ENCODE measurements around the gene RNASE8.

RNASE8 gene

DNA sequence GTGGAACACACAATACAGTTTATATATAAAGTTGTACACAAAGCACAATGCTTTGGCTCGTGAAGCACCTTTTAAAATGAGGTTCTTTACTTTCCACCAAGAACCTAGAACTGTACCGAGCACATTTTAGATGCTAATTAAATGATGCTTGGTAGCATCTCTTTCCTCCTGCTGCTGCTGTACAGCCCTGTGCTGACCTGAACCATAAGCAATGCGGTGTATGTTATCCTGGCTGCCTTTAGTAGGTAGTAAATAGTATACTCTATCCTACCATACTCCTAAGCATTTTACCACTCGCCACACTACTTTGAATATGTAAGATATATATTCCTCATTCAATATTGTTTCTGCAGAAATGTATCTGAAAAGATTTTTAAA is 2.9 kb upstream of the RNASE8 start:
- ChIA-PET POLR2A (no interaction called here), CTCF (interaction anchor here (0.6 kb wide), 1 partner anchor 792 kb away, joined by 3 read pairs; no protein-coding TSS in a partner anchor)
- TF ChIP-seq ELF4 (IDR thresholded peaks at IDR 0.05): no peak
- TF ChIP-seq TARDBP (IDR thresholded peaks at IDR 0.05): no peak
- TF ChIP-seq FOXA1 (IDR thresholded peaks at IDR 0.05): no peak
- TF ChIP-seq CTBP1 (IDR thresholded peaks at IDR 0.05; ENCODE audit: borderline replicate concordance): no peak
- no peak for TF ChIP-seq ZNF384 (IDR thresholded peaks at IDR 0.05)
- no peak for TF ChIP-seq SP1 (IDR thresholded peaks at IDR 0.05)
- TF ChIP-seq, protein P1, sequence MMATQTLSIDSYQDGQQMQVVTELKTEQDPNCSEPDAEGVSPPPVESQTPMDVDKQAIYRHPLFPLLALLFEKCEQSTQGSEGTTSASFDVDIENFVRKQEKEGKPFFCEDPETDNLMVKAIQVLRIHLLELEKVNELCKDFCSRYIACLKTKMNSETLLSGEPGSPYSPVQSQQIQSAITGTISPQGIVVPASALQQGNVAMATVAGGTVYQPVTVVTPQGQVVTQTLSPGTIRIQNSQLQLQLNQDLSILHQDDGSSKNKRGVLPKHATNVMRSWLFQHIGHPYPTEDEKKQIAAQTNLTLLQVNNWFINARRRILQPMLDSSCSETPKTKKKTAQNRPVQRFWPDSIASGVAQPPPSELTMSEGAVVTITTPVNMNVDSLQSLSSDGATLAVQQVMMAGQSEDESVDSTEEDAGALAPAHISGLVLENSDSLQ (IDR thresholded peaks at IDR 0.05): no peak
- TF ChIP-seq FOXK2 (IDR thresholded peaks at IDR 0.05): no peak
- no peak for TF ChIP-seq SUZ12 (IDR thresholded peaks at IDR 0.05)
- DNase-seq (ENCODE audit: extremely low spot score): no peak

DNA sequence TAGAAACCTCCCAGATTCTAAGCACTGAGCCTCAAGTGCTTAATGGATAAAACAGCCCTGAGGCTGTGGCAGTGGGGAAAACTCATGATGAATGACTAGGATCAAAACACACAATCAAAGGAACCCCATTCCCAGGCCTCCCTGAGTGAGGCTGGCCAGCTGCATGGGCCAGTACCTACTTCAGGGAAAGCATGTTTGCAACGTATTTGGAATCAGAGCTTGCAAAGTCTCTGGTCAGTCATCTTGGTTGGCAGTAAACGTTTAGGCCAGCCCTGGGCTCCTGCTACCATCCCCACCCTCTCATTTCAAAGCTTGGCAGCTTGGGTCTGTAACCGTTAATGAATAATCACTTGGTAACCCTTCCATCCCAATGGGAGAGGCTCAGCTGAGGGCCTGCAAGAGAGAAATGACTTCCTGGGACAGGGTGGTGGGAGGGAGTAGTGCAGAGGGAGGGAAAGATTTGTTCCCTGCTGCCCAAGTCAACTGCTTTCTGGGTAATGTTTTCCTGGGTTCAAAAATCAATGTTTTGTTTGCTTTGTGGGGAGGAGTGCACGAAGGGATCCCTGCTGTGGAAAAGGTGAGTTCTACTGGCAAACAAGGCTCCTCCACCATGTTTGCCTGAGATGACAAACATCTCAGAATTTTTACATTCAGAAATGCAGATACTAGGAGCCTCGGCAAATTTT is 2.0 kb upstream of the RNASE8 start:
- CTCF ChIA-PET: interaction anchor here (1.5 kb wide), 1 partner anchor 41 kb away, joined by 5 read pairs; no protein-coding TSS in a partner anchor
- POLR2A ChIA-PET: no interaction called here
- DNase-seq (ENCODE audit: extremely low spot score): no peak
- TF ChIP-seq BHLHE40 (IDR thresholded peaks at IDR 0.05; ENCODE audit: borderline replicate concordance): no peak
- no peak for TF ChIP-seq FOXM1 (IDR thresholded peaks at IDR 0.05; ENCODE audit: borderline replicate concordance)
- TF ChIP-seq L3MBTL2 (conservative IDR thresholded peaks at IDR 0.05): no peak
- TF ChIP-seq HDGF (IDR thresholded peaks at IDR 0.05; ENCODE audit: borderline replicate concordance): no peak
- no peak for TF ChIP-seq SUZ12 (IDR thresholded peaks at IDR 0.05)
- TF ChIP-seq CTBP1 (IDR thresholded peaks at IDR 0.05; ENCODE audit: borderline replicate concordance): no peak
- no peak for TF ChIP-seq FOXA1 (IDR thresholded peaks at IDR 0.05)
- TF ChIP-seq ELF4 (IDR thresholded peaks at IDR 0.05): no peak
- no peak for TF ChIP-seq SP1 (IDR thresholded peaks at IDR 0.05)
- TF ChIP-seq NFRKB (IDR thresholded peaks at IDR 0.05): no peak

DNA sequence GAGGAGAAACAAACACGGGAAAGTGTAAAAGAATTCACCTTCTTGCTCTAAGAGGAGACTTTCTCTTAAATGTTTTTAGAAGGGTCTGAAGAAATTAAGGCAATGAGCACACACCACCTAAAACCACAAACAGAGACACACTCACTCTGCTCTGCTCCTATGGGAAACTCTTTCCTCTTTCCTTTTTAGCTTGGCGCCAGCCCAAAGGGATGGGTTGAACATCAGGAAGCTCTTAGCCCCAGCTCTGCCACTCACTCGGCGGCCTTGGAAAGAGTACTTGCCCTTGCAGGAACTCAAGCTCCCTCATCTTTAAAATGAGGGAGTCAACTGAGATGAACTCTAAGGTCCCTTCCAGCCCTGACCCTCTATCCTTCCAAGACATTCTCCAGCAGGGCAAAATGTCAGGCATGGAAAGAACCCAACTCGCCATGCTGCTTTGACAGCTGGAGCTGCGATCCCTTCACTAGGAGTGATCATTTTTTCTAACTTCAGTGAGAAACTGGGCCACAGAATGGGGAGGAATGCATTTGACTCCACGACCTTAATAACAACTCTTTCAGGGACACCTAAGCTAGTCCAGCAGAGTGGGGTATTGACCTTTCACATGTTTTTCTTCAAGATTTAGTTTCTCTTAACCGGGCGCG is 980 bp upstream of the RNASE8 start:
- CTCF ChIA-PET: interaction anchor here (1.5 to 1.9 kb wide), 2 partner anchors 35 to 42 kb away, joined by 5 read pairs; no protein-coding TSS in a partner anchor
- POLR2A ChIA-PET: no interaction called here
- no peak for TF ChIP-seq FOXK2 (IDR thresholded peaks at IDR 0.05)
- no peak for TF ChIP-seq BHLHE40 (IDR thresholded peaks at IDR 0.05; ENCODE audit: borderline replicate concordance)
- no peak for TF ChIP-seq L3MBTL2 (conservative IDR thresholded peaks at IDR 0.05)
- no peak for TF ChIP-seq NFRKB (IDR thresholded peaks at IDR 0.05)
- TF ChIP-seq FOXM1 (IDR thresholded peaks at IDR 0.05; ENCODE audit: borderline replicate concordance): no peak
- no peak for TF ChIP-seq ELF4 (IDR thresholded peaks at IDR 0.05)
- no peak for TF ChIP-seq TARDBP (IDR thresholded peaks at IDR 0.05)
- TF ChIP-seq LEF1 (IDR thresholded peaks at IDR 0.05; ENCODE audit: borderline replicate concordance): no peak
- TF ChIP-seq, protein P1 (IDR thresholded peaks at IDR 0.05): no peak
- no peak for TF ChIP-seq ARNT (IDR thresholded peaks at IDR 0.05)
- no peak for TF ChIP-seq SP1 (IDR thresholded peaks at IDR 0.05)
- TF ChIP-seq SUZ12 (IDR thresholded peaks at IDR 0.05): no peak
- no peak for DNase-seq (ENCODE audit: extremely low spot score)

DNA sequence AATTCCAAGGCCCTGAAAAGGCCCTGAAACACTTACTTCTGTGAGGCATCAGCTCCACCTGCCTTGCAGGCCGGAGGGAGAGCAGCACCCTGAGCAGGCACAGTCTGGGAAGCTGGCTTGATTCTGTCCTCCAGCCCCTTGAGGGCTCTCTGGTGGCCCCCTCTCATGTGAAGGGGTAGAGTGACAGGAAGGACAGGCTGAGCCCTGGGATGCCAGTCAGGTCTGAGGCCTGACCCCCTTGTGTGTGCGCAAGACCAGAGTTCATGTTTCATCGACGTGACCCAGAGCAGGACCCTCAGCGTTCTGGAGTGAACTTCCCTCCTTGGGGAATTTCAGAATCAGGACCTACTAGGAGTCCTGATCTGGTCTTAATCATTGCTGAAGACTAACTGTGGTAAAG is 1.3 kb downstream of the RNASE8 start:
- DNase-seq (ENCODE audit: extremely low spot score): no peak
- POLR2A ChIA-PET: interaction anchor here (0.9 kb wide), 1 partner anchor 11 kb away, joined by 3 read pairs; no protein-coding TSS in a partner anchor
- TF ChIP-seq CTBP1 (IDR thresholded peaks at IDR 0.05; ENCODE audit: borderline replicate concordance): no peak
- no peak for TF ChIP-seq FOXK2 (IDR thresholded peaks at IDR 0.05)
- TF ChIP-seq ARNT (IDR thresholded peaks at IDR 0.05): no peak
- TF ChIP-seq BHLHE40 (IDR thresholded peaks at IDR 0.05; ENCODE audit: borderline replicate concordance): no peak
- TF ChIP-seq L3MBTL2 (conservative IDR thresholded peaks at IDR 0.05): no peak
- no peak for TF ChIP-seq FOXA1 (IDR thresholded peaks at IDR 0.05)
- TF ChIP-seq SUZ12 (IDR thresholded peaks at IDR 0.05): no peak
- no peak for TF ChIP-seq ELF4 (IDR thresholded peaks at IDR 0.05)
- TF ChIP-seq SP1 (IDR thresholded peaks at IDR 0.05): no peak
- no peak for TF ChIP-seq FOXM1 (IDR thresholded peaks at IDR 0.05; ENCODE audit: borderline replicate concordance)
- no peak for TF ChIP-seq LEF1 (IDR thresholded peaks at IDR 0.05; ENCODE audit: borderline replicate concordance)
- TF ChIP-seq NFRKB (IDR thresholded peaks at IDR 0.05): no peak
- no peak for TF ChIP-seq HDGF (IDR thresholded peaks at IDR 0.05; ENCODE audit: borderline replicate concordance)
- TF ChIP-seq, protein P1 (IDR thresholded peaks at IDR 0.05): no peak
- no peak for TF ChIP-seq ZNF384 (IDR thresholded peaks at IDR 0.05)
- no peak for TF ChIP-seq TARDBP (IDR thresholded peaks at IDR 0.05)
- CTCF ChIA-PET: interaction anchor here (0.9 to 1.9 kb wide), 4 partner anchors 15 to 88 kb away, joined by 3 to 5 read pairs (median 3); no protein-coding TSS in a partner anchor

DNA sequence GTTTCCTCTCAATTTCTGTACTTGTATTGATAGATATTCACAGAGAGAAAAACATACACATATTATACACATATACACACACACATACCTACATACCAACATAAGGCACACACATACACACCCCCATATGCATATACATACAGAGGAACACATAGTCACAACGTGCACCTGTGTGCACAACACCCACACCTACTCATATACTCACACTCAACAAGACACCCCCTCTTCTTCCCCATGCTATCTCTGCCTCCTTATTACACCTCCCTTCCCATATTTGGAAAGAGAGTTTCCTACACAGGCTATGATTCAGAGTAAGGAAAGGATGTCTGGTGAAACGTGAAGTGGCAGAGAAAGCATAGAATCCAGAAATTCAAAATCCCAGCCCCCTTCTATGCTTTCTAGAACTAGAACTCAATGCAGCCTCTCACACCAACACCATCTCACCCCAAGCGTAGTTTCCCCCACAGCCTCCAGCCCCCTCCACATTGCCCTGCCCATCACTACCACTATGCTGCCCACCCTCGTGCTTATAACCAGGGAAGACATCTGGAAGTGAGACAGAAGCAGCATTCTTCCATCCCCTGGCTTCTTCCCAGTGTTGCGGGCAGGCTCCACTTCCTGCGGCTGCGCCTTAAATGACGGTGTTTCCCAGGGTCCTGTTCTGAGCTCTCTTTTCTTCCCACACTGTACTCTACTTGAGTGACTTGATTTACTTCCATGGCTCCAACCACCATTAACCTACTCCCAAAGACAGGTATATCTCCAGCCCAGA is 2.4 kb downstream of the RNASE8 start:
- ChIA-PET CTCF (interaction anchor here (1.0 kb wide), 1 partner anchor 89 kb away, joined by 3 read pairs; no protein-coding TSS in a partner anchor), POLR2A (interaction anchor here (3.7 kb wide), 1 partner anchor 11 kb away, joined by 15 read pairs; no protein-coding TSS in a partner anchor)
- DNase-seq (ENCODE audit: extremely low spot score): no peak
- TF ChIP-seq ZNF384 (IDR thresholded peaks at IDR 0.05) (no peak), ELF4 (IDR thresholded peaks at IDR 0.05) (no peak), BHLHE40 (IDR thresholded peaks at IDR 0.05; ENCODE audit: borderline replicate concordance) (no peak), FOXM1 (IDR thresholded peaks at IDR 0.05; ENCODE audit: borderline replicate concordance) (no peak), SUZ12 (IDR thresholded peaks at IDR 0.05) (no peak), L3MBTL2 (conservative IDR thresholded peaks at IDR 0.05) (no peak), HDGF (IDR thresholded peaks at IDR 0.05; ENCODE audit: borderline replicate concordance) (no peak), TARDBP (IDR thresholded peaks at IDR 0.05) (no peak), ARNT (IDR thresholded peaks at IDR 0.05) (no peak), FOXA1 (IDR thresholded peaks at IDR 0.05) (no peak), LEF1 (IDR thresholded peaks at IDR 0.05; ENCODE audit: borderline replicate concordance) (no peak), FOXK2 (IDR thresholded peaks at IDR 0.05) (no peak), CTBP1 (IDR thresholded peaks at IDR 0.05; ENCODE audit: borderline replicate concordance) (no peak), SP1 (IDR thresholded peaks at IDR 0.05) (no peak), NFRKB (IDR thresholded peaks at IDR 0.05) (no peak)
- TF ChIP-seq, protein P1 (IDR thresholded peaks at IDR 0.05): no peak
